Measurements from ENCODE around the gene CHRND.

- TF ChIP-seq CTCF (IDR thresholded peaks at IDR 0.05; ENCODE audit: insufficient read depth, low read depth, low read length) (no peak), EZH2 (IDR thresholded peaks at IDR 0.05; ENCODE audit: insufficient read depth, low read length) (no peak)
Measured at GRCh38 chr2:232584238-232584637, 58.3 kb downstream of the CHRND start.
